HG03521 (cell line): ENCODE results near the gene ZPLD1.

Source experiments
- ATAC-seq: cut with Tn5 transposase; IDR thresholded peaks from one replicate; pipeline ENCODE4 v1.9.1; 2021; ENCODE audit warnings: mild to moderate bottlenecking, moderate library complexity; ENCODE audit not compliant: unreplicated experiment

ZPLD1 gene

DNA sequence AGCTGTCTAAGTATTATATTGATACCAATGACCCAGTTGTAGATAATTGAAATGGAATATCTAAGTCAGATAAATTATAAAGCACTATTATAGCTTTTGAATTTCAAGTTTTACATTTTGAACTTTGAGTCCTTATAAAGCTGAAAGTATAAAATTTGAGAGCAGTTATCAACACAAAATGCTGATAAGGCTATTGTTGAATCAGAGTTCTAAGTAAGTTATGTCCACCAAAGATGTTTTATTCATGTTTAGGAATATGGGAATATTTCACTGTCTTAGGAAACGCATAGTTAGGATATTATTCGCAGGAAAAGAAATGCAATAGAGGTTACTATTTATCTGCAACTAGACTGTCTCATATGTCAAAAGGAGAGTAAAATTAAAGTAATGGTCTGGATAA lies 29.4 kb downstream of the ZPLD1 start:
- ATAC-seq = no peak

DNA sequence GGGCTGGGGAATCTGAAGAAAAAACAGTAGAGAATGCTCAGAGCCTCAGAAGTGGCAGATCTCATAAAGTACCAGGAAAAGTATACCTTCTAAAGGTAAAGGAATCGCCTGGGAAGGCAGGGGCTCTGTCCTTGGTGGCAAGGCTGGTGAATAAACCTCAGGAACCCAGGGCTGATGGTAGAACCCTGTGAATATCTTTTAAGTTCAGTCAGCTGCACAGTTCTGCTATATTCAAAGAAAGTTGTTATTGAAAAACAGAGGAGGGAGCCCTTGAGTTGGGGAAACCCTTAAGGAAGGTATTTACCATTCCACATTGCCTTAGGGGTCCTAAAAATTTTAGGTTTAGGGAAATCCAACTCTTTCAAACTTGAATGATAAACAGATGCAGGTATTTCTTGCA lies 31.2 kb downstream of the ZPLD1 start:
- ATAC-seq = no peak

DNA sequence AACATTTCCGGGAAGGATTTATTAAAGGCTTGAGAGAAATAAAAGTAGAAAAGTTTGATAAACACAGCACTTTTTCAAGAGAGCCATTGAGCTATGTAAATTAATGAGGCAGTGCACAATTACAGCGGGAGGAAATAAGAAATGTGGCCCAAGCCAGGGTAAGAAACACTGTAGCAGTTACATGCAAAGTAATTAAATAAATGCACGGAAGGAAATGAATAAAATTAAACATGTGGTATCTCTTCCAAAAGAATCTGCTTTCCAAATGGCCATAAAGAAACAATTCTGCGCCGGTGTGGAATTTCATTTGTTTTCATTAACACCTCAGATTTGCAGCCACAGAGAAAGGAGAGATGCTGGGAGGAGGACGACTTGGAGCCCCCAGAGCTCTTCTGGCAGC lies 35.3 kb downstream of the ZPLD1 start:
- ATAC-seq = no peak

DNA sequence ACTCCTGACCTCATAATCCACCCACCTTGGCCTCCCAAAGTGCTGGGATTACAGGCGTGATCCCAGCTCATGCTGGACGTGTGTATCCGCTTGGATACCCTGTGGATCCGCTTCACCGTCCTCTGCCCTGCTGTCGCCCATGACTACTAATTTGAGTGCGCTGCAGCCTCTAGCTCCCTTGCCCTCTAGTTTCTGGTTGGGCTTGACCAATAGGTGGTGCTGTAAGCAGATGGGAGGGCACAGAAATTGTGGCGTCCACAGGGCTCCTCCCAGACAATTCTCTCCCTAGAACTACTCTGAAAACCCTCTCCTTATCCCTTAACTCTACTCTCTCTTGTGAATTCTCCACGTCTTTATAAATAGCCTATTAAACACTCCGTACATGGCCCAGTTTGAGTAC lies 36.2 kb downstream of the ZPLD1 start:
- ATAC-seq = no peak

DNA sequence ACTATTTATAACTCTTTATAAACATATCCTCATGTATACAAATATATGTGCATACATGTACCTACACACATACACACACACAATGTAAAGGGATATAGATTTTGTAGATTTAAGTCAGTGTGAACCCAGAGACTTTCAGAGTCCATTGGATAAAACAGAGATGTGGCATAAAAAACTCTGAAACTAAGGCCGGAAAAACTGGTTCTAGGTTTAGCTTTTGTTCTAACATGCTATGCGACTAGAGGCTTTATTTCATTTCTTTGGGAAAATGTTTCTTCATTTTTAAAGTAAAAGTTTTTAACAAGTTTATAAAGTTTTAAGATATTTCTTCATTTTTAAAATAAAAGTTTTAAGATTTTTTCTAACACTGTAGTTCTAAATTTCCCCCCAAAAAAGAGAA lies 36.7 kb downstream of the ZPLD1 start:
- ATAC-seq = no peak

DNA sequence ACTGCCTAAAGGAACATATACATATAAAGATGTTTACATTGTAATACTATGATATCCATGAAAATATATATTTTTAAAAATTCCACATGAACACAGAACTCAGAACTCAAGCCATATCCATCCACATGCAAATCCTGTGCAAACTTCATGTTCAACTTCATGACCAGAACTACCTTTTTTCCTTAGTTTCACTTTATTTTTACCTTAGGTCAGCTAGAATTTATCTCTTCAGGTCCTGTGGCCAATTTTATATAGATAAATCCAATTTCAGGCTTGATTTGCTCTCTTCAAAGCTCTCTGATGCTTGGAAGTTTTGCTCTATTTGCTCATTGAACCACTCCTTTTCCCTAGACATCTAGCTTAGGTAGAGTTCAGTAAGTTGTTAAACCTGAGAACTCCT lies 38.8 kb downstream of the ZPLD1 start:
- no peak for ATAC-seq

DNA sequence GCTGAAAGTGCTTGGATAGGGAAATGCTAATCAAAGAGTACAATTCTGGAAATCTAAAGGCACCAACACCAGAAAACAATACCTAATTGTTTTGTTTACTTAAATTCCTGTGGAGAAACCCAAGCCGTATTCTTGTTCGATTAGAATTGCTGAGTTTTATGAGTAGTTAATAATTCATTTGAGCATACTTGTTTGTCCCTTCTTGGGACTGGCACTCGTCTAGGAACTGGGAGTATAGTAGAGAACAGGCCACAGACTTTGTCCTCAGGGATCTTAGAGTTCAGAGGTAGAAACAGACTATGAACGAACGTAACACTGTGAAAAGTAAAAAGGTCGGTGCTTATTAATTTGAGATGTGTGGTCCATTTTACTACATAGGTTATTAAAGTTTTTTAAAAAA lies 39.4 kb downstream of the ZPLD1 start:
- ATAC-seq = no peak

DNA sequence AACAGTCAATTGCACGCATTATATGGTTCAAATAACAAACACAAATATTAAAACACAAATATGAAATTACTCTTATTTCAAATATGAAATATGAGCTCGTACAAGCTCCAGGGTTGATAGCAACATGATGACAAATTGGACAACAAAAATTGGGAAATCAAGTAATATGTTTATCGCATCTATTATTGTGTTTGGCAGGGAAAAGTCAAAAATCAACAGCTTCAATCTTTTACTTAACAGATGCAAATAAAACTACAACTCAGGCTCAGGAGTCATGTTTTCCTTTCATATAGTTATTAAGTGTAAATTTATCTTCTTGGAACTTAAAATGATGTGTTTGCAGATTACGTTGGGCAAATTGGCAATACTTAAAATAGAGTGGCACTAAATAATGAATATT lies 41.4 kb downstream of the ZPLD1 start:
- no peak for ATAC-seq

DNA sequence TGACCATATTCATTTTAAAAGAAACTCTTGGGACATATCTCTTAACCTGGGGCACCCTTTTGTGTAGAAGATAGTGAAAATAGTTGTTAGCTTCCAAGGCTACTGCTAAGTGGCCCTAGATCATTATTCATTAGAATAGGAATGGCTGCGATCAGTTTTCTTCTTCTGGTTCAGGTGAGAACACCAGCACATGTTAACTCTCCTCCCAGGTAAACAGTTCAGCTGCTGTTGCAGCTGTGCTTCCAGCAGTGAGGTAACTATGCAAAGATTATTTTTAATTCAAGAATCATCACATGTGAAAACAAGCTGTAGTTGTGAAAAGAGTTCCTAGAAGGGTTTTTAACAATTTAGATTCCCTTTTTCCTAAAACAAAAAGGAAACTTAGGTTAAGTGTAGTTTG lies 43.3 kb downstream of the ZPLD1 start:
- ATAC-seq = no peak

DNA sequence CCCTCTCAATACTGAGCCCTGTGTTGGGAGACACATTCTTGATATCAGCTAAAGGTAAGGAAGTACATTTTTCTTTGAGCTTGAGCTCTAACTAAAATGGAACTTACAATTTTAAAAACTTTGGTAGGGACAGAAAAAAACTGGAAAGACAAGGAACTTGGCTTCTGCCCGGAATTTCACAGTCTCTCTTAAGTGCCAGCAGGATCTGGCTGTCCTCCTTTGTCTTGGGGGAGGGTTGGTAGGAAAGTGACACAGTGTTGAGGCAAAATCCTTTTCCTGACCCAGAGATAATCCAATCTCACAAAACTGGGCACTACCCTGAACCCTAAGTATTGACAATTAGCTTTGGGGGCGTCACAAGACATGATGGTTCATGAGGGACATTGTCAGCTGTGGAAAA lies 45.3 kb downstream of the ZPLD1 start:
- no peak for ATAC-seq

DNA sequence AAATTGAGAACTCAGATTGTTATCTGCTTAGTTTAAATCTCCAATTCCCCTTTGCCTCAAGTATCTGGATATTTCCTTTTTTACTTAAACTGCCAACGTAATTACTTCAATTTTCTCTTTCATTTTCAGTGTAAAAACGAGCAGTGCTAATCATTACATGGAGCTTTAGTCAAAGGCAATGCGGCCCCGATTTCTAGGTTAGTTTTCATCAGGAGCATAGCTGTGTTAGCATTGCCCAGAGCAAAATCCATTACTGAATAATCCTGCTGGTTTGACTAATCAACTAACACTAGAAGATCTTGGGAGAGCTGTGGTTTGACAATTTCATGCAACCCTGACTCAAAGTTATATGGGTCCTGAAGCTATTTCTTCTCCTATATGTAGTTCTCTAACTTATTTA lies 46.2 kb downstream of the ZPLD1 start:
- ATAC-seq = no peak

DNA sequence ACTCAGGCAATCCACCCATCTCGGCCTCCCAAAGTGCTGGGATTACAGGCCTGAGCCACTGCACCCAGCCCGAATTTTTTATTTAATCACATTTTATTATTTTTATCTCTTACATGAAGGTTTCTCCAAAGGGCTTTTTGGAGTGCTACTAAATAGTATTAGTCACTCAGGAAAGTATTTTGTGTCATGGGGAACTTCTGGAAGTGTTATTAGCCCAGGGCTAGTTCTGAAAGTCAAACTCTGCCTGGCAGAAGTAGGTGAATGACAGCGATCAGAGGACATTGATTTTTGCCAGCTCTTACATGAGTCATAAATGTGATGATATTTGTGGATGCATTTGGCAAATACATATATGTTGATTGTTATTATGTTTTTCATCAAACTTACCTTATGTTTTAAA lies 48.7 kb downstream of the ZPLD1 start:
- ATAC-seq = no peak

DNA sequence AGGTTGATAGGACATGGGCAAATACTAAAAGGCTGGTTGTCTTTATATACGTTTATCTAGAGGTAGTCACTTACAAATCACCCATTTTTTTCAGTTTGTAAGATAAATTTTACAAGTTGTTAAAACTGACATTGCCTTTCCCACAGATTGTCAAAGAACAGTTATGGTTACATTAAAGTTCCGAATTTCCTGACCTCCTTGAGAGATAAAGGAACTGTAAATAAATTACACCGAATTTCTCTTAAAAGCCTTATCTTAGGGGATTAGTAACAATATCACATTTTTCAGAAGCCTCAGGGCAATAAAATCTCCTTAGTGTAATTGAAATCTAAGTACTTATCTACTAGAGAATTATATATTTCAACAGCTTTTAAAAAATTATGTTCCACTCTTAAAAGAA lies 49.5 kb downstream of the ZPLD1 start:
- no peak for ATAC-seq

DNA sequence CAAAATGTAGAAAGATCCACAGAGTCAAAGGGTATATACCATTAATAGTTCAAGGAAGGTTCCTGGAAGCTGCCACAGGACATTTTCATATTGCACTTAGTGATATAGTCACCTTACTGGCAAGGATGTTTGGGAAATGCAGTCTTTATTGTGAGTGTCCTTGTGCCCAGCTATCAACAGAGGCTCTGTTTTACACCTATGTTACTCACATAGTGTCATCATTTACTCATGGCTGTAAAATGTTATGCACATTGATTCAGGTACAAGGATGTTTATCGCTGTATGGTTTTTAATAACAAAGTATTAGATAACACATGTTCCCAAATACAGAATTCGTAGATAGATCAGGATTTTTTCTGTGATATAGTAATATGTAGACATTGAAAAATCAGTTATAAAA lies 50.9 kb downstream of the ZPLD1 start:
- ATAC-seq = no peak

DNA sequence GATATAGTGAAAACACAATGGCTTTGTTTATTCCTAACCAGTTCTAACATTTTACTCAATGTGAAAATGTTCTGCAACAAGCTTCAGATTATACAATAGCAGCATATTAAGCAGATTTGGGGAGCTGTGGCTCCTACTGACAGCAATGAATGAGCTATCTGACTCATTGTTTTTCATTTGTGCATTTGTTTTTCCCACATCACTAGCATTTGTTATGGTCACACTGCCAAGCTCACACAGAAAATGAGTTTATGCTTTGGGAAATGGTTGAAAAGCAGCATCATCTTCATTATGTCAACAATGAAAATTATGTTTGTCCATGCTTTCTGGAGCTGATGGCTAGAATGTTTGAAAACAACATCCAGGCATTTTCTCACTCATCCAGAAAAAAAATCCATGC lies 53.5 kb downstream of the ZPLD1 start:
- ATAC-seq = no peak

DNA sequence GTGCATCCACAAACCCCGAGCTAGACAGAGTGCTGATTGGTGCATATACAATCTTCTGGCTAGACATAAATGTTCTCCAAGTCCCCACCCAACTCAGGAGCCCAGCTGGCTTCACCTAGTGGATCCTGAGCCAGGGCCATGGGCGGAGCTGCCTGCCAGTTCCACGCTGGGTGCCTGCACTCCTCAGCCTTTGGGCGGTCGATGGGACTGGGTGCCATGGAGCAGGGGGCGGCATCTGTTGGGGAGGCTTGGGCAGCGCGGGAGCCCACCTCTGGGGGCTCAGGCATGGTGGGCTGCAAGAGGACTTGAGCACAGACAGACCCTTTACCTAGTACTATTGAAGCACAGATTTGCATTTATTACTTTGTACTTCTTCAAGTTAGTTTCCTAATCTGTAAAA lies 57.5 kb downstream of the ZPLD1 start:
- ATAC-seq = no peak

DNA sequence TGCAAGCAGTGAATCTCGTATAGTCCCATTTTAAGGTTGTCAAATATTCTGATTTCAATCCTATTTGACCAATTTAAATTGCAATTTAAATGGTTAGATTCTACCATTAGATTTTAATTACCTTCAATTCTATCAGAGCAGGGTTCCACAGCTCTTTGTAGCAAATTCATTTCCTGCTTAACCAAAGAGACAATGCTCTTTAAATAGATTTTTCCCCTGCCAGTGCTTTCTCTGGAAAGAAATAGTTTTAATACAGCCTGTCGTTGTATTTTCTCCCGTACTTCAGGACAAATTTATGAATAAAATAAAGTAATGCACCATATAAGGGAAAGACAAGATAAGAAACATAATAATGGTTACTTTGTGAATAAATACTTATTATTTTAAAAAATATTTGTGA lies 62.8 kb downstream of the ZPLD1 start:
- ATAC-seq = no peak

DNA sequence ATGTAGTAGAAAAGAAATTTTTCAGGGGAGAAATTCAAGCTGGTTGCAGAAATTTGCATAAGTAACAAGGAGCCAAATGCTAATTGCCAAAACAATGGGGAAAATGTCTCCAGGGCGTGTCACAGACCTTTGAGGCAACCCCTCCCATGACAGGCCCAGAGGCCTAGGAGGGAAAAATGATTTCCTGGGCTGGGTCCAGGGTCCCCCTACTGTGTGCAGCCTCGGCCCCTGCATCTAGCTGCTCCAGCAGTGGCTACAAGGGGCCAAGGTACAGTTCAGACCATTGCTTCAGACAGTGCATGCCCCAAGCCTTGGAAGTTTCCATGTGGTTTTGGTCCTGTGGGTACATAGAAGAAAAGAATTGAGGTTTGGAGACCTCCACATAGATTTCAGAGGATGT lies 70.7 kb downstream of the ZPLD1 start:
- ATAC-seq = no peak

DNA sequence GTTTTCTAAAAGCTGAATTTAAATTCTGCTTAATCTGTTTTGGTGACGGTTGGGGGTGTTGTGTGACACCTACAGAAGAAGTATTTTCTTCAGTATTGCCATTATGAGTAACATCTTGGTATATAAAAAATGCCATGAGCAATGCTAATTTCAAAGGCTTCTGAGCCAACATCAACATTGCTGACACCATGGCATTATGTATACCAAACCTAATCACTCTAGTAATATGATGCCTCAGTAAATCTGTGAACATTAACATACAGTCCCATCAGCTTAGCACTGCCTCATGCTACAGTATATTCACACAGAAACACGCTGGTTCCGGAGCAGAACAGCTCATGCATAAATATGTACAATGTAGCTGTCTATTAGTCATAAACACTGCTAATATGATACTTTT lies 75.8 kb downstream of the ZPLD1 start:
- no peak for ATAC-seq

DNA sequence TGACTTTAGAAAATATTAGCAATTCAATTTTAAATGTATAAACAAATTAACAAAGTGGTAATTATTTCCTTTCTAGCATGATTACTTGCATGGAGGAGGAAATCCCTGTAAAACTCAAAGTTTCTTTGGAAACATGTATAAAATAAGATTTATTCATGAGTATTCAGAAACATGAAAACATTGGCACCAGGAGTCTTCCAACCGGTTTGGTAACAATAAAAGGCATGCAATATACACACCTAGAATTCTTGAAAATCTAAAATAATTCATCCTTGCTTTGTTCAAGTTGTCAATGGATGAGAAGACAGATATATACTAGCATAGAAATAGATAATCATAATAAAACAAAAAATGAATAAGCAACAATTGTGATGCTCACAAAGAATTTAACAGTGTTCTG lies 76.4 kb downstream of the ZPLD1 start:
- no peak for ATAC-seq

DNA sequence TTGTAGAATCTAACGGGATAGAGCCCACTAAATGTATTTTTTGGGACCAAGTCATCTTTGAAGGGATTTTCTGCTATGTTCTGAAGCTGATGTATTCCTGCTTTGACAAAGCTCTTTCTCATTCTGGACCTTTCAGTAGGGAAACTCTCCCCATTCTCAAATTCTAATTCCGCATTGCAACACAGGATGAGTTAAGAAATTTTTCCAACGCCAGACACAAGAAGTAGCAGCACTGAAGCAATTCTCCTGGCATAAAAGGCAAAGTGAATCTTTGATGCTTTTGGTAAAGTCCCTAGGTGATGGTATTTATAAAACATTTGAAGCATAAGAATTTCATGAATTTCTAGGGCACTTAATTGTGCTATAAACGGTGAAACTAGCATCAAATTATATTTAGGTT lies 76.8 kb downstream of the ZPLD1 start:
- no peak for ATAC-seq

DNA sequence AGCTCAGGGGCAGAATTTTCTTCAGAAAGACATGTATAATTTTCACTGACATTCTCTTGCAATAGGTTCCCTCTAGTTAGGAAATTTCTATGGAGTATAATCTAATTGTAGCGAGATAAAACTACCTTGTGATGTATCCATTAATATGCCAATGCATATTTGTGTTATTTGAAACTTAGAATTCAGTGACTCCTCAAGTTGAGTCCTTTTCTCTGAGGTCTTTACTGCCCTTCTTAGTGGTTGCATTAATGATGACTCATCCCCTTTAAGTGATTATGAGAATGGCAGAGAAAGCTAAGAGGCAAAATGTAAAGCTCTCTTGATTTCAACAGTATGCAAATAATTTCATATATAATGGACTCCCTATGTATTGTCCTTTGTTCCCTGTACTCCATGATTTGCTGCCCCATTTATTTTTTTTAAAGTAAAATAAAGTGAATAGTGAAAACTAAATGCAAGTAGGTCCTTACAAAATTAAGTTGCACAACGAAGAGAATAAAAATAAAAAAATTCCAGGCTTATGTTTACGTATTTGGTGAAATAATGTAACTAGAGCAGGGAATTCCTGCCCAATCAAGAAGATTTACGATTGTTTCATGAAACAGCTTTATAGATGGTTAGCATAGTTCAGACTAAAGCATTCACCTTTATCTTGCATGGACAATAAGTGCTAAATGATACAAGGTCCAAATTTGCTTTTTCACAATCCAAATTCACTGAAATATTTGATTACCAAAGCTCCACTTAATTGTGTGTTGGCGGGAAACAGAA lies 78.1 kb downstream of the ZPLD1 start:
- ATAC-seq = no peak

DNA sequence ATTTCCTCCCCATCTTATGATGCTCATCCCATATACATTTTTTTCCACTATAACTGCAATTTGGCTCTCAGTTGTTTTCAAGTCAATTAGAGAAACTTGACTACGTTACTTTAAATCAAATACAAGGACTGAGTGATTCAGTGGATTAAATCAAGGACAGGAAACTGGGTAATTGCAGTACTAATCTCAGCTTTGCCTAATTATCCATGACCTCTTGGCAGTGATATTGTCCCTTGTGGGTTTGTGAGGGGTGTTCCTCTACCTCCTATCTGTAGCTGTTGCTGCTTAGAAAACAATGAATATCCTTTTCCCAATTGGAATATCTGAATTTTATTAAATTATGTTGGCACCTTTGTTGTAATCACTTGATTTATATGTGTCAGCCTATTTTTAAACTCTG lies 79.4 kb downstream of the ZPLD1 start:
- ATAC-seq = no peak
